ENCODE data around the gene JMJD1C.
"Not testable (repeated sequence)": the region's sequence is repeated elsewhere in the genome, so short reads cannot be mapped to it uniquely, and the experiment has no call there.

JMJD1C gene

GRCh38 chr10:63465293-63466143 is at the start of gene JMJD1C:
Gene JMJD1C, minus strand, starts transcription at chr10:63465977. Its CDS starts 315 bp downstream, at chr10:63465662.
- peak; percentile 55 for DNase-seq (ENCODE audit: low read depth)

- DNase-seq (ENCODE audit: low read depth) = no peak
Measured at GRCh38 chr10:63515002-63515763, 49.4 kb upstream of the JMJD1C start.

GRCh38 chr10:63506554-63506953 is 40.8 kb upstream of the JMJD1C start:
- no peak for DNase-seq (ENCODE audit: low read depth)

- DNase-seq (ENCODE audit: low read depth) = no peak
Measured at GRCh38 chr10:63505562-63505961, 39.8 kb upstream of the JMJD1C start.

- no peak for DNase-seq (ENCODE audit: low read depth)
Measured at GRCh38 chr10:63504145-63504881, 38.5 kb upstream of the JMJD1C start.

- DNase-seq (ENCODE audit: low read depth) = no peak
Measured at GRCh38 chr10:63503395-63503794, 37.6 kb upstream of the JMJD1C start.

GRCh38 chr10:63502832-63503231 is 37.1 kb upstream of the JMJD1C start:
- no peak for DNase-seq (ENCODE audit: low read depth)

GRCh38 chr10:63501954-63502353 is 36.2 kb upstream of the JMJD1C start:
- no peak for DNase-seq (ENCODE audit: low read depth)

GRCh38 chr10:63500551-63500950 is 34.8 kb upstream of the JMJD1C start:
- not testable (repeated sequence) for DNase-seq (ENCODE audit: low read depth)

GRCh38 chr10:63498665-63499064 is 32.9 kb upstream of the JMJD1C start:
- DNase-seq (ENCODE audit: low read depth) = no peak

GRCh38 chr10:63497321-63497720 is 31.5 kb upstream of the JMJD1C start:
- DNase-seq (ENCODE audit: low read depth) = no peak

- DNase-seq (ENCODE audit: low read depth) = no peak
Measured at GRCh38 chr10:63496561-63496960, 30.8 kb upstream of the JMJD1C start.

- DNase-seq (ENCODE audit: low read depth) = no peak
Measured at GRCh38 chr10:63494951-63495350, 29.2 kb upstream of the JMJD1C start.

- no peak for DNase-seq (ENCODE audit: low read depth)
Measured at GRCh38 chr10:63493004-63493403, 27.2 kb upstream of the JMJD1C start.

GRCh38 chr10:63492317-63492690 is 26.5 kb upstream of the JMJD1C start:
- not testable (repeated sequence) for DNase-seq (ENCODE audit: low read depth)

- DNase-seq (ENCODE audit: low read depth) = no peak
Measured at GRCh38 chr10:63491588-63492316, 26.0 kb upstream of the JMJD1C start.

GRCh38 chr10:63489838-63490237 is 24.1 kb upstream of the JMJD1C start:
- no peak for DNase-seq (ENCODE audit: low read depth)

- DNase-seq (ENCODE audit: low read depth) = no peak
Measured at GRCh38 chr10:63487990-63488389, 22.2 kb upstream of the JMJD1C start.

- DNase-seq (ENCODE audit: low read depth) = no peak
Measured at GRCh38 chr10:63483983-63484382, 18.2 kb upstream of the JMJD1C start.

GRCh38 chr10:63481815-63482421 is 16.1 kb upstream of the JMJD1C start:
- no peak for DNase-seq (ENCODE audit: low read depth)

GRCh38 chr10:63480237-63480636 is 14.5 kb upstream of the JMJD1C start:
- DNase-seq (ENCODE audit: low read depth) = no peak

Measured in CMK (cell line).